PC-3 (cell line): Measurements from ENCODE around the gene HAGHL. TPM values are rescaled to one million over a fixed set of nuclear protein-coding genes. Genes with fewer than 3 reads are reported as not detected.

Source experiments
- ATAC-seq: fragments of 200-7000 bp; cut with Tn5 transposase; 2 replicates; pipeline ENCODE4 v1.9.1; 2020; ENCODE audit warnings: mild to moderate bottlenecking, moderate library complexity
- BruUV-seq: library from RNA; stranded (reverse); fragments of 400-500 nt; replicated peaks from 2 replicates; lab custom pipeline; 2021; lab: Mats Ljungman, UMichigan
- CTCF ChIA-PET: fragments of 300-600 bp; sonication (Branson Sonifier 250); formaldehyde crosslinking; loops from one replicate; lab custom pipeline; 2022; ENCODE audit warnings: antibody characterized with exemption; lab: Charles Lee
- POLR2A ChIA-PET: fragments of 300-600 bp; sonication (Branson Sonifier 250); formaldehyde crosslinking; loops from one replicate; lab custom pipeline; 2022; ENCODE audit warnings: antibody characterized with exemption; ENCODE audit not compliant: unreplicated experiment; lab: Charles Lee
- DNase-seq: peaks from one replicate; pipeline ENCODE4 v3.0.0-alpha.2; 2015
- H2AFZ ChIP-seq: fragments of 300-600 bp; sonication (generic); 2 replicates; pipeline ENCODE4 v1.6.0; 2016; ENCODE audit warnings: antibody characterized with exemption, low read length
- H3F3A ChIP-seq: fragments of 300-600 bp; sonication (generic); one replicate; pipeline ENCODE4 v1.6.0; 2017; ENCODE audit warnings: antibody characterized with exemption, low read length, control low read depth, mild to moderate bottlenecking; ENCODE audit not compliant: unreplicated experiment
- H3K27ac ChIP-seq: fragments of 300-600 bp; sonication (generic); 2 replicates; pipeline ENCODE4 v1.5.1; 2016; ENCODE audit warnings: mild to moderate bottlenecking, low read length
- H3K27me3 ChIP-seq: fragments of 300-600 bp; sonication (generic); 2 replicates; pipeline ENCODE4 v1.6.1; 2016; ENCODE audit warnings: low read length, mixed read lengths
- H3K36me3 ChIP-seq: fragments of 300-600 bp; sonication (generic); 2 replicates; pipeline ENCODE4 v1.6.1; 2016; ENCODE audit warnings: low read depth, mixed run types, low read length, mixed read lengths
- H3K4me1 ChIP-seq: fragments of 300-600 bp; sonication (generic); 2 replicates; pipeline ENCODE4 v1.5.1; 2016; ENCODE audit warnings: low read length; ENCODE audit not compliant: insufficient read depth
- H3K4me2 ChIP-seq: fragments of 300-600 bp; sonication (generic); 2 replicates; pipeline ENCODE4 v1.6.0; 2016; ENCODE audit warnings: low read length
- H3K4me3 ChIP-seq: fragments of 300-600 bp; sonication (generic); 2 replicates; pipeline ENCODE4 v1.5.1; 2016; ENCODE audit warnings: mild to moderate bottlenecking, low read length, mixed read lengths
- H3K79me2 ChIP-seq: fragments of 300-600 bp; sonication (generic); 2 replicates; pipeline ENCODE4 v1.6.1; 2017; ENCODE audit warnings: low read length, mixed read lengths
- H3K9ac ChIP-seq: fragments of 300-600 bp; sonication (generic); 2 replicates; pipeline ENCODE4 v1.6.0; 2016; ENCODE audit warnings: mild to moderate bottlenecking, low read length
- H3K9me2 ChIP-seq: fragments of 300-600 bp; sonication (generic); replicated peaks from 2 replicates; pipeline ENCODE4 v1.6.1; 2016; ENCODE audit warnings: mixed run types, low read length, mixed read lengths
- H3K9me3 ChIP-seq: fragments of 300-600 bp; sonication (generic); 2 replicates; pipeline ENCODE4 v1.6.1; 2016; ENCODE audit warnings: low read length, mixed read lengths
- H4K20me1 ChIP-seq: fragments of 300-600 bp; sonication (generic); 2 replicates; pipeline ENCODE4 v1.6.1; 2016; ENCODE audit warnings: low read length, mixed read lengths
- CTCF ChIP-seq: fragments of 300-600 bp; sonication (generic); conservative IDR thresholded peaks from 2 replicates; pipeline ENCODE4 v1.5.1; 2017; ENCODE audit warnings: antibody characterized with exemption, low read depth, mild to moderate bottlenecking, low read length
- EZH2 ChIP-seq: fragments of 300-600 bp; sonication (generic); IDR thresholded peaks from one replicate; pipeline ENCODE4 v1.6.1; 2017; ENCODE audit warnings: antibody characterized with exemption, mild to moderate bottlenecking, low read length; ENCODE audit not compliant: unreplicated experiment
- EZH2phosphoT487 ChIP-seq: fragments of 300-600 bp; sonication (generic); IDR thresholded peaks from 2 replicates; pipeline ENCODE4 v1.6.1; 2018; ENCODE audit warnings: mild to moderate bottlenecking, antibody characterized with exemption, low read length, borderline replicate concordance
- intact Hi-C: fragments of 100-400 bp; cut with micrococcal nuclease; formaldehyde crosslinking; loops from 2 replicates; pipeline ENCODE4 v1.9.0; 2023
- total RNA-seq: library from RNA; depleted of rRNA; stranded (reverse); fragments of >200 nt; gene quantifications from 2 replicates; pipeline ENCODE4 v1.2.3, GENCODE V29; 2014

The HAGHL gene
- total RNA-seq, 1 experiment from 2014 or later, result 16.4 TPM

GRCh38 chr16:723695-724094 is 3.2 kb upstream of the HAGHL start:
- H3F3A ChIP-seq, result peaks cover 3% of the 10 kb centered on the region
- no peaks in the 10 kb centered on the region for H3K36me3 ChIP-seq
- ATAC-seq (no peak), DNase-seq (no peak)
- ChIA-PET POLR2A (no interaction called here), CTCF (no interaction called here)
- no peak overlapping the region for H3K27ac ChIP-seq
- no peaks in the 10 kb centered on the region for H3K9me2 ChIP-seq
- H3K4me3 ChIP-seq, result no peak overlapping the region
- H2AFZ ChIP-seq, result no peak overlapping the region
- H3K4me1 ChIP-seq, result peaks cover 24% of the 10 kb centered on the region; the same call in 1 of the 2 replicates
- no peaks in the 10 kb centered on the region for H4K20me1 ChIP-seq
- H3K27me3 ChIP-seq, result no peaks in the 10 kb centered on the region
- H3K79me2 ChIP-seq, result no peaks in the 10 kb centered on the region
- no TSS peak for BruUV-seq
- no peak overlapping the region for H3K9ac ChIP-seq
- intact Hi-C loops, result no loop called here
- H3K4me2 ChIP-seq, result no peak overlapping the region
- H3K9me3 ChIP-seq, result no peaks in the 10 kb centered on the region
- TF ChIP-seq EZH2, result no peak
- TF ChIP-seq EZH2phosphoT487, result no peak
- no peak for TF ChIP-seq CTCF

GRCh38 chr16:724188-725040 is 2.5 kb upstream of the HAGHL start:
- BruUV-seq, result no TSS peak
- ATAC-seq (no peak), DNase-seq (no peak)
- Histone ChIP-seq H3K27ac (no peak overlapping the region), H3K27me3 (no peaks in the 10 kb centered on the region), H3K4me3 (no peak overlapping the region), H2AFZ (no peak overlapping the region), H3K9me2 (no peaks in the 10 kb centered on the region), H3F3A (peaks cover 3% of the 10 kb centered on the region), H3K4me1 (peaks cover 23% of the 10 kb centered on the region; the same call in 1 of the 2 replicates), H4K20me1 (no peaks in the 10 kb centered on the region), H3K4me2 (no peak overlapping the region), H3K9me3 (no peaks in the 10 kb centered on the region), H3K9ac (no peak overlapping the region), H3K36me3 (no peaks in the 10 kb centered on the region), H3K79me2 (0 out of 2 replicates have a peak, but pooled peaks cover 6% of the 10 kb centered on the region)
- TF ChIP-seq CTCF (no peak), EZH2 (no peak), EZH2phosphoT487 (no peak)
- intact Hi-C loops, result no loop called here
- POLR2A ChIA-PET, result no interaction called here
- CTCF ChIA-PET, result no interaction called here

- no peaks in the 10 kb centered on the region for H3K9me2 ChIP-seq
- ChIA-PET CTCF (no interaction called here), POLR2A (no interaction called here)
- no peaks in the 10 kb centered on the region for H3K36me3 ChIP-seq
- no peak overlapping the region for H3K4me2 ChIP-seq
- H4K20me1 ChIP-seq, result no peaks in the 10 kb centered on the region
- BruUV-seq, result no TSS peak
- 0 out of 2 replicates have a peak, but pooled peaks cover 9% of the 10 kb centered on the region for H3K79me2 ChIP-seq
- no peaks in the 10 kb centered on the region for H3K27me3 ChIP-seq
- H3K9me3 ChIP-seq, result no peaks in the 10 kb centered on the region
- peaks cover 3% of the 10 kb centered on the region for H3F3A ChIP-seq
- peaks cover 20% of the 10 kb centered on the region; the same call in 1 of the 2 replicates for H3K4me1 ChIP-seq
- H3K9ac ChIP-seq, result no peak overlapping the region
- DNase-seq (no peak), ATAC-seq (no peak)
- H3K4me3 ChIP-seq, result no peak overlapping the region
- H2AFZ ChIP-seq, result no peak overlapping the region
- intact Hi-C loops, result no loop called here
- no peak for TF ChIP-seq EZH2phosphoT487
- no peak overlapping the region for H3K27ac ChIP-seq
Observed at GRCh38 chr16:725041-725376, 1.9 kb upstream of the HAGHL start.
